Lung (tissue), 12 donors: ENCODE data around the gene RAB3GAP1. TPM values are rescaled to one million over a fixed set of nuclear protein-coding genes. Genes with fewer than 3 reads are reported as not detected.

ENCODE experiments used
- ATAC-seq: fragments of 200-7000 bp; cut with Tn5 transposase; one replicate; pipeline ENCODE4 v1.9.1; 2020; ENCODE audit warnings: moderate number of reproducible peaks; ENCODE audit not compliant: insufficient read depth, low FRiP score
- DNase-seq, 3 donors: peaks; one replicate each; pipeline ENCODE4 v3.0.0-alpha.2; 2013 to 2017
- H3K27ac ChIP-seq, 2 donors: one replicate each; pipeline ENCODE4 v1.5.1; 2013; ENCODE audit warnings: mild to moderate bottlenecking in 2 of 2, moderate library complexity in 2 of 2, control low read depth in 1 of 2, inconsistent platforms in 1 of 2, low read depth in 1 of 2, low read length in 1 of 2
- H3K27me3 ChIP-seq, 3 donors: one replicate each; pipeline ENCODE4 v1.5.1; 2013; ENCODE audit warnings: low read length in 2 of 3; ENCODE audit not compliant: control insufficient read depth in 3 of 3, insufficient read depth in 3 of 3
- H3K36me3 ChIP-seq, 4 donors: one replicate each; pipeline ENCODE4 v1.5.1; 2013; ENCODE audit warnings: low read length in 4 of 4, mild to moderate bottlenecking in 1 of 4, moderate library complexity in 1 of 4; ENCODE audit not compliant: control insufficient read depth in 4 of 4, insufficient read depth in 4 of 4
- H3K4me1 ChIP-seq, 5 donors: one replicate each; pipeline ENCODE4 v1.5.1; 2013; ENCODE audit warnings: low read length in 5 of 5, mild to moderate bottlenecking in 2 of 5, moderate library complexity in 1 of 5; ENCODE audit not compliant: control insufficient read depth in 5 of 5, insufficient read depth in 5 of 5
- H3K4me3 ChIP-seq: one replicate; pipeline ENCODE4 v1.5.1; 2013; ENCODE audit warnings: mild to moderate bottlenecking, control low read depth, moderate library complexity
- H3K9ac ChIP-seq, 2 donors: one replicate each; pipeline ENCODE4 v1.5.1; 2013; ENCODE audit warnings: low read length in 2 of 2, control low read depth in 1 of 2; ENCODE audit not compliant: insufficient read depth in 1 of 2
- H3K9me3 ChIP-seq, 4 donors: one replicate each; pipeline ENCODE4 v1.5.1; 2013; ENCODE audit warnings: low read length in 3 of 4, mild to moderate bottlenecking in 1 of 4, moderate library complexity in 1 of 4; ENCODE audit not compliant: control insufficient read depth in 4 of 4, insufficient read depth in 3 of 4
- CTCF ChIP-seq: IDR thresholded peaks from 2 replicates; pipeline ENCODE4 v1.5.1; 2012; ENCODE audit warnings: mild to moderate bottlenecking; ENCODE audit errors: control extremely low read depth, extremely low read depth
- WGBS, 2 donors: extraction: QIAGEN DNeasy Blood & Tissue Kit; methylation state at CpG; one replicate each; pipeline ENCODE4 v1.1.7; 2013; 5-methylcytosine and 5-hydroxymethylcytosine counted together
- polyA plus RNA-seq, 2 donors: library from polyadenylated mRNA; stranded (reverse); fragments of 200-250 nt; gene quantifications; one replicate each; pipeline ENCODE4 v1.2.1, GENCODE V29; 2013
- total RNA-seq, 2 donors: library from RNA; depleted of rRNA in 1 of 2; stranded (reverse); fragments of >200 nt in 1 of 2; gene quantifications; one replicate each; pipeline ENCODE4 v1.2.1, GENCODE V29; 2014 to 2021
- donor health status: control.
- donor health status: control.
- donor health status: Bipolar disorder and iron deficiency.
- donor health status: healthy.
- donor health status: DM: yes; HTN: yes; CAD: no.

Gene RAB3GAP1
- total and polyA plus RNA-seq, 4 donors = 15.2 to 107 (median 25.4) TPM

- no peak for TF ChIP-seq CTCF
Measured at GRCh38 chr2:135021618-135022017, 30.5 kb upstream of the RAB3GAP1 start.

GRCh38 chr2:135022952-135023880, 28.9 kb upstream of the RAB3GAP1 start:
- Histone ChIP-seq H3K27ac (no peak overlapping the region), H3K9me3 (no peaks in the 10 kb centered on the region), H3K9ac (no peak overlapping the region), H3K4me3 (no peak overlapping the region), H3K27me3 (no peaks in the 10 kb centered on the region), H3K36me3 (no peaks in the 10 kb centered on the region), H3K4me1 (no peaks in the 10 kb centered on the region)
- DNase-seq (no peak), ATAC-seq (no peak)
- 79 to 82% methylated on average over 10 of the region's 10 CpGs for WGBS, 2 donors
- TF ChIP-seq CTCF = no peak

More at GRCh38 chr2:135021618-135022017, 30.5 kb upstream of the RAB3GAP1 start:
- Histone ChIP-seq H3K27ac (no peak overlapping the region), H3K27me3 (no peaks in the 10 kb centered on the region), H3K4me1 (no peaks in the 10 kb centered on the region), H3K36me3 (no peaks in the 10 kb centered on the region), H3K4me3 (no peak overlapping the region), H3K9me3 (no peaks in the 10 kb centered on the region), H3K9ac (no peak overlapping the region)
- DNase-seq (no peak), ATAC-seq (no peak)
- WGBS, 2 donors = 89 to 93% methylated on average over 1 of the region's 1 CpG

- ATAC-seq = no peak
- 91 to 94% methylated on average over 5 of the region's 5 CpGs for WGBS, 2 donors
- Histone ChIP-seq H3K9ac (no peak overlapping the region), H3K27me3 (no peaks in the 10 kb centered on the region), H3K27ac (no peak overlapping the region), H3K4me3 (no peak overlapping the region), H3K4me1 (no peaks in the 10 kb centered on the region), H3K36me3 (no peaks in the 10 kb centered on the region), H3K9me3 (no peaks in the 10 kb centered on the region)
- no peak for DNase-seq
- TF ChIP-seq CTCF = no peak
Measured at GRCh38 chr2:135023886-135024485, 28.1 kb upstream of the RAB3GAP1 start.
